OCI-LY7 (cell line): ENCODE results near the gene MRPL2. TPM values are rescaled to one million over a fixed set of nuclear protein-coding genes. Genes with fewer than 3 reads are reported as not detected.
A peak's percentile ranks its signal among the peaks of the same experiment; 100 is the strongest.

Source experiments
- BruUV-seq: library from RNA; stranded (reverse); fragments of 400-500 nt; replicated peaks from 2 replicates; lab custom pipeline; 2021; lab: Mats Ljungman, UMichigan
- CTCF ChIA-PET: fragments of 300-600 bp; sonication (Branson Sonifier 250); formaldehyde crosslinking; loops from one replicate; lab custom pipeline; 2022; ENCODE audit warnings: antibody characterized with exemption; ENCODE audit not compliant: unreplicated experiment; lab: Charles Lee
- POLR2A ChIA-PET: fragments of 300-600 bp; sonication (Branson Sonifier 250); formaldehyde crosslinking; loops from one replicate; lab custom pipeline; 2022; ENCODE audit warnings: antibody characterized with exemption; lab: Charles Lee
- DNase-seq: peaks from one replicate; pipeline ENCODE4 v3.0.0-alpha.2; 2015; ENCODE audit warnings: low spot score
- H2AFZ ChIP-seq: fragments of 200-600 bp; sonication (generic), shearing (Covaris generic); 2 replicates; pipeline ENCODE4 v1.6.1; 2014; ENCODE audit warnings: mild to moderate bottlenecking, antibody characterized with exemption, low read length, moderate library complexity
- H3K27ac ChIP-seq: fragments of 200-600 bp; sonication (generic); 2 replicates; pipeline ENCODE4 v1.5.1; 2014; ENCODE audit warnings: mixed run types, low read depth, mild to moderate bottlenecking, moderate library complexity, low read length, inconsistent platforms; ENCODE audit not compliant: poor library complexity, severe bottlenecking
- H3K36me3 ChIP-seq: fragments of 200-600 bp; sonication (generic); 2 replicates; pipeline ENCODE4 v1.6.1; 2014; ENCODE audit warnings: mild to moderate bottlenecking, antibody characterized with exemption, low read length, moderate library complexity, mixed read lengths; ENCODE audit not compliant: insufficient read depth
- H3K4me1 ChIP-seq: fragments of 200-600 bp; sonication (generic); 2 replicates; pipeline ENCODE4 v1.5.1; 2014; ENCODE audit warnings: mild to moderate bottlenecking, low read length; ENCODE audit not compliant: insufficient read depth, poor library complexity, severe bottlenecking
- H3K4me2 ChIP-seq: fragments of 200-600 bp; sonication (generic); 2 replicates; pipeline ENCODE4 v1.6.1; 2014; ENCODE audit warnings: mild to moderate bottlenecking, low read length
- H3K4me3 ChIP-seq: fragments of 200-600 bp; sonication (generic); 2 replicates; pipeline ENCODE4 v1.5.1; 2014; ENCODE audit warnings: mild to moderate bottlenecking, low read depth, low read length; ENCODE audit not compliant: poor library complexity, severe bottlenecking
- H3K79me2 ChIP-seq: fragments of 200-600 bp; sonication (generic); 2 replicates; pipeline ENCODE4 v1.6.1; 2016; ENCODE audit warnings: low read depth, mild to moderate bottlenecking, low read length, moderate library complexity, mixed read lengths; ENCODE audit not compliant: insufficient read depth
- H3K9me2 ChIP-seq: fragments of 200-600 bp; sonication (generic); 2 replicates; pipeline ENCODE4 v1.6.1; 2016; ENCODE audit warnings: mild to moderate bottlenecking, low read length, mixed read lengths; ENCODE audit not compliant: insufficient read depth
- H3K9me3 ChIP-seq: fragments of 200-600 bp; sonication (generic); 2 replicates; pipeline ENCODE4 v1.6.1; 2014; ENCODE audit warnings: mild to moderate bottlenecking, mixed run types, low read length, mixed read lengths
- H4K20me1 ChIP-seq: fragments of 200-600 bp; sonication (generic); 2 replicates; pipeline ENCODE4 v1.6.1; 2014; ENCODE audit warnings: mild to moderate bottlenecking, antibody characterized with exemption, low read length, moderate library complexity, mixed read lengths; ENCODE audit not compliant: insufficient read depth
- EZH2phosphoT487 ChIP-seq: fragments of 200-600 bp; sonication (generic); IDR thresholded peaks from 2 replicates; pipeline ENCODE4 v1.6.1; 2018; ENCODE audit warnings: low read depth, borderline replicate concordance, mild to moderate bottlenecking, mixed run types, antibody characterized with exemption, low read length, moderate library complexity, mixed read lengths
- intact Hi-C: fragments of 100-400 bp; cut with micrococcal nuclease; formaldehyde crosslinking; loops from one replicate; pipeline ENCODE4 v1.10.0; 2022; ENCODE audit not compliant: unreplicated experiment
- total RNA-seq, 2 experiments: library from RNA; depleted of rRNA in 1 of 2; stranded (reverse); fragments of >200 nt in 1 of 2; shearing (Covaris generic) in 1 of 2; gene quantifications; 2 replicates each; pipeline ENCODE4 v1.2.3, GENCODE V29; 2014 to 2022
- TF ChIP-seq, protein P1 (sequence below): fragments of 200-600 bp; sonication (generic); conservative IDR thresholded peaks from 2 replicates; pipeline ENCODE4 v1.5.1; 2014; ENCODE audit warnings: mild to moderate bottlenecking, antibody characterized with exemption, low read length, moderate library complexity, mixed read lengths

Gene MRPL2
- total RNA-seq, 2 experiments from 2014 or later = 25.8 to 81.7 TPM

DNA sequence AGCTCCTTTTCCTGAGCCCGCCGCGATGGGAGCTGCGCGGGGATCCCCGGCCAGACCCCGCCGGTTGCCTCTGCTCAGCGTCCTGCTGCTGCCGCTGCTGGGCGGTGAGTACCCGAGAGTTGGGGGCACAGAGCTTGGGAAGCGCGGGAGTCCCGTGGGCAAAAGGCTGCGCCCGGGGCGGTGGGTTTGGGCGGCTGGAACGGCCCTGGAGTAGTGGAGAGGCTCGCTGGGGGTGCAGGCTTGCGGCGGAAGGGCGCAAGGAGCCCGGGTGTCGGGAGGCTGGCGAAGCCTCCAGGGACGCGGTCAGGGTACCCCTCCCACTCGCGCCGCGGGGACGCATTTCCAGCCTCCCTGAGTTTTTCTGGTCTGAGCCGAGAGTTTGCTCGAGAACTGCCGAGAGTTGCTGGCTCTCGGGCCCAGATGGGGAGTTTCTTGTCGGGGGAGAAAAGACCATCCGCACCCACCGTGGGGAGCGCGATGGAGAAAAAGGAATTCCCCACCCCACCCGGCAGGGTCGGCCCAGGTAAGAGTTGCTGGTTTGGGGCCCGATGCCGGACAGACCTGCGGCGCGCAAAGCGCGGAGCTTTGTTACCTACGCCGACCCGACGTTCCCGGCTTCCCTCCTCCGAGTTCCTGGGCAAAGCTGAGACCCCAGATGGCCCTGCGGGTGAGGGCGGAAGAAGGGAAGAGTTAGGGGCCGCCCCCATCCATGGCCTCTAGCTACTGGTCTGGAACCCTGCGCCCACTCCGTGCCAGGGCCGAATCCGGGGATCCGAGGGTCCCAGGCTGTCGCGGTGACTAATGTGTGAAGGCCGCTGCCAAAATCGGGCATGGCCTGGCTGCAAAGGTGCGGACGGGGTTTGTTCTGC is 17.5 kb upstream of the MRPL2 start:
- no TSS peak for BruUV-seq
- Histone ChIP-seq H3K9me2 (no peaks in the 10 kb centered on the region), H3K9me3 (no peaks in the 10 kb centered on the region), H3K36me3 (no peaks in the 10 kb centered on the region), H4K20me1 (0 out of 2 replicates have a peak, but pooled peaks cover 5% of the 10 kb centered on the region), H2AFZ (peak overlapping the region; percentile 57), H3K4me2 (peak overlapping the region; percentile 94), H3K4me1 (peaks cover 28% of the 10 kb centered on the region), H3K27ac (peak overlapping the region; percentile 24), H3K4me3 (peak overlapping the region; percentile 98), H3K79me2 (peaks cover 6% of the 10 kb centered on the region; the same call in 1 of the 2 replicates)
- no peak for TF ChIP-seq EZH2phosphoT487
- TF ChIP-seq, protein P1, sequence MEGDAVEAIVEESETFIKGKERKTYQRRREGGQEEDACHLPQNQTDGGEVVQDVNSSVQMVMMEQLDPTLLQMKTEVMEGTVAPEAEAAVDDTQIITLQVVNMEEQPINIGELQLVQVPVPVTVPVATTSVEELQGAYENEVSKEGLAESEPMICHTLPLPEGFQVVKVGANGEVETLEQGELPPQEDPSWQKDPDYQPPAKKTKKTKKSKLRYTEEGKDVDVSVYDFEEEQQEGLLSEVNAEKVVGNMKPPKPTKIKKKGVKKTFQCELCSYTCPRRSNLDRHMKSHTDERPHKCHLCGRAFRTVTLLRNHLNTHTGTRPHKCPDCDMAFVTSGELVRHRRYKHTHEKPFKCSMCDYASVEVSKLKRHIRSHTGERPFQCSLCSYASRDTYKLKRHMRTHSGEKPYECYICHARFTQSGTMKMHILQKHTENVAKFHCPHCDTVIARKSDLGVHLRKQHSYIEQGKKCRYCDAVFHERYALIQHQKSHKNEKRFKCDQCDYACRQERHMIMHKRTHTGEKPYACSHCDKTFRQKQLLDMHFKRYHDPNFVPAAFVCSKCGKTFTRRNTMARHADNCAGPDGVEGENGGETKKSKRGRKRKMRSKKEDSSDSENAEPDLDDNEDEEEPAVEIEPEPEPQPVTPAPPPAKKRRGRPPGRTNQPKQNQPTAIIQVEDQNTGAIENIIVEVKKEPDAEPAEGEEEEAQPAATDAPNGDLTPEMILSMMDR = 0 out of 2 replicates have a peak, but pooled peaks have one; percentile 10
- ChIA-PET POLR2A (interaction anchor here (1.8 kb wide), 1 partner anchor 18 kb away, joined by 6 read pairs; the partner anchor contains the start of genes KLC4 and MRPL2), CTCF (no interaction called here)
- intact Hi-C loops = loop anchor here (10.0 kb wide), 1 partner anchor 428 kb away; no protein-coding TSS in a partner anchor
- DNase-seq = peak; percentile 49

DNA sequence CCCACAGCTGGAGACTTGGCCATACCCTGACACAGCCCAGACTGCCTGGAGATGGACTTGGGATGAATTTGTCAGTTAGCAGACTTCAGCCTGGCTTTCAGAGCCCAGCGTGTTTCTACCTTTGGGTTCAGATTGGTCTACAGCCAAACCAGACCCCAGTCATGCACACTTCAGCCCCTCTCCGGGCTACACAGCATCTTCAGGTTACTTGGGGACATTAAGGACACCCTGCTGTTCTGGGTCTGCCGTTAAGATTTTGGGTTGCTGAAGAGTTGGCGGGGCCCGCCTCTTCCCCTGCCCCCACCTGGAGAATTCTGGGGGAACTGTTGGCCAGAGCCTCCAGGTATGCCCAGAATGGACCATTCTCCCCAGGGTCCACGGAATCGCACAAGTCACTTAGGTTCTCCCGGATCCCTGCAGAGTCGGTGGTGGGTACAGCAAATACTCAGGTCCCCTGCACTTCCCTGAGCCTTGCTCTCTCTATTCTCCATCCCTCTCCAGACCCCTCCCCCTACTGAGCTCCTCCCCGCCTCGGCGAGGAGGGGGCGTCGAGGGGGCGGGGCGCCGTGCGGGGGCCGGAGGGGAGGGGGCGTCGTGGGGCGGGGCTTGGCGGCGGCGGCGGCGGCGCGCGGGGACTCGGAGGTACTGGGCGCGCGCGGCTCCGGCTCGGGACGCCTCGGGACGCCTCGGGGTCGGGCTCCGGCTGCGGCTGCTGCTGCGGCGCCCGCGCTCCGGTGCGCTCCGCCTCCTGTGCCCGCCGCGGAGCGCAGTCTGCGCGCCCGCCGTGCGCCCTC is 16.6 kb upstream of the MRPL2 start, which contains the start of gene PTK7:
TSS of gene PTK7 (plus strand) at position 645 of the 794 bp plus-strand sequence. CDS start 175 bp downstream, outside the sequence.
- Histone ChIP-seq H3K4me1 (peaks cover 28% of the 10 kb centered on the region), H3K9me2 (no peaks in the 10 kb centered on the region), H3K79me2 (peaks cover 6% of the 10 kb centered on the region; the same call in 1 of the 2 replicates), H3K27ac (peak within 1 kb of the TSS; percentile 24), H2AFZ (peak within 1 kb of the TSS; percentile 77), H3K36me3 (no peaks in the 10 kb centered on the region), H3K4me2 (peak within 1 kb of the TSS; percentile 94), H3K4me3 (peak within 1 kb of the TSS; percentile 98), H3K9me3 (no peaks in the 10 kb centered on the region), H4K20me1 (0 out of 2 replicates have a peak, but pooled peaks cover 5% of the 10 kb centered on the region)
- BruUV-seq = no TSS peak
- peak; percentile 78 for DNase-seq
- CTCF ChIA-PET = no interaction called here
- POLR2A ChIA-PET = interaction anchor here (1.8 kb wide), 1 partner anchor 17 kb away, joined by 6 read pairs; the partner anchor contains the start of genes KLC4 and MRPL2
- TF ChIP-seq, protein P1 = no peak
- TF ChIP-seq EZH2phosphoT487 = no peak
- intact Hi-C loops = loop anchor here (10.0 kb wide), 1 partner anchor 429 kb away; no protein-coding TSS in a partner anchor
